IMR-90 (cell line): ENCODE measurements around the gene HPS4. TPM values are rescaled to one million over a fixed set of nuclear protein-coding genes. Genes with fewer than 3 reads are reported as not detected.

Experiments
- ATAC-seq: fragments of 200-7000 bp; cut with Tn5 transposase; 2 replicates; pipeline ENCODE4 v1.9.1; 2020; ENCODE audit warnings: low read depth, mild to moderate bottlenecking, moderate library complexity
- BruUV-seq: library from RNA; stranded (reverse); fragments of 400-500 nt; replicated peaks from 2 replicates; lab custom pipeline; 2021; lab: Mats Ljungman, UMichigan
- CTCF ChIA-PET: fragments of 300-600 bp; formaldehyde crosslinking; extraction: SDS; loops from one replicate; lab custom pipeline; 2021; ENCODE audit warnings: antibody characterized with exemption; lab: Yijun Ruan, JAX
- POLR2A ChIA-PET: fragments of 300-600 bp; sonication (Branson Sonifier 250); formaldehyde crosslinking; loops from one replicate; lab custom pipeline; 2022; ENCODE audit warnings: antibody characterized with exemption; ENCODE audit not compliant: unreplicated experiment; lab: Charles Lee
- DNase-seq: peaks from one replicate; pipeline ENCODE4 v3.0.0; 2013
- H2AFZ ChIP-seq: replicated peaks from 2 replicates; pipeline ENCODE3; 2013; ENCODE audit warnings: low read length, mild to moderate bottlenecking; ENCODE audit not compliant: poor library complexity
- H2AK5ac ChIP-seq: 2 replicates; pipeline ENCODE4 v1.6.1; 2013; ENCODE audit warnings: low read depth, low read length, inconsistent platforms
- H2AK9ac ChIP-seq: replicated peaks from 2 replicates; pipeline ENCODE3; 2013; ENCODE audit warnings: mild to moderate bottlenecking, low read depth, low read length, moderate library complexity; ENCODE audit not compliant: poor library complexity
- H2BK120ac ChIP-seq: 2 replicates; pipeline ENCODE4 v1.6.1; 2013; ENCODE audit warnings: low read depth, low read length, inconsistent platforms
- H2BK15ac ChIP-seq: 3 replicates; pipeline ENCODE4 v1.6.1; 2013; ENCODE audit warnings: low read depth, low read length, inconsistent platforms
- H2BK20ac ChIP-seq: 2 replicates; pipeline ENCODE4 v1.6.1; 2013; ENCODE audit warnings: low read depth, mild to moderate bottlenecking, inconsistent platforms, low read length, moderate library complexity
- H2BK5ac ChIP-seq: 2 replicates; pipeline ENCODE4 v1.6.1; 2013; ENCODE audit warnings: mild to moderate bottlenecking, low read depth, low read length, inconsistent platforms; ENCODE audit not compliant: poor library complexity, severe bottlenecking
- H3K14ac ChIP-seq: replicated peaks from 2 replicates; pipeline ENCODE4 v1.6.1; 2013; ENCODE audit warnings: low read depth, low read length, inconsistent platforms
- H3K18ac ChIP-seq: 2 replicates; pipeline ENCODE4 v1.6.1; 2013; ENCODE audit warnings: low read depth, low read length, control low read depth
- H3K23ac ChIP-seq: 2 replicates; pipeline ENCODE4 v1.6.1; 2013; ENCODE audit warnings: low read depth, low read length, inconsistent platforms
- H3K27ac ChIP-seq: 2 replicates; pipeline ENCODE4 v1.5.1; 2013; ENCODE audit warnings: mild to moderate bottlenecking, control low read depth, low read length; ENCODE audit not compliant: insufficient read depth
- H3K27me3 ChIP-seq: 2 replicates; pipeline ENCODE4 v1.6.1; 2013; ENCODE audit warnings: low read length; ENCODE audit not compliant: control insufficient read depth, insufficient read depth
- H3K36me3 ChIP-seq: 2 replicates; pipeline ENCODE4 v1.6.1; 2013; ENCODE audit warnings: low read length, mixed read lengths; ENCODE audit not compliant: control insufficient read depth, insufficient read depth
- H3K4ac ChIP-seq: 2 replicates; pipeline ENCODE4 v1.6.1; 2013; ENCODE audit warnings: low read depth, low read length, inconsistent platforms
- H3K4me1 ChIP-seq: 2 replicates; pipeline ENCODE4 v1.6.1; 2013; ENCODE audit warnings: low read length, mixed read lengths; ENCODE audit not compliant: control insufficient read depth, insufficient read depth
- H3K4me2 ChIP-seq: 2 replicates; pipeline ENCODE4 v1.6.1; 2013; ENCODE audit warnings: low read depth, mild to moderate bottlenecking, control low read depth, low read length, moderate library complexity
- H3K4me3 ChIP-seq: 2 replicates; pipeline ENCODE4 v1.5.1; 2013; ENCODE audit warnings: low read depth, mild to moderate bottlenecking, control low read depth, low read length, moderate library complexity; ENCODE audit not compliant: insufficient read depth
- H3K56ac ChIP-seq: 2 replicates; pipeline ENCODE4 v1.6.1; 2013; ENCODE audit warnings: low read length, inconsistent platforms; ENCODE audit not compliant: insufficient read depth; ENCODE audit errors: extremely low read depth
- H3K79me1 ChIP-seq, 2 experiments: 2 replicates each; pipeline ENCODE4 v1.6.1; 2013; ENCODE audit warnings: low read length in 2 of 2, inconsistent platforms in 1 of 2, low read depth in 1 of 2
- H3K9ac ChIP-seq: 2 replicates; pipeline ENCODE4 v1.6.1; 2013; ENCODE audit warnings: low read depth, low read length, control low read depth
- H3K9me1 ChIP-seq: 2 replicates; pipeline ENCODE4 v1.6.1; 2013; ENCODE audit warnings: low read length, inconsistent platforms; ENCODE audit not compliant: insufficient read depth
- H3K9me3 ChIP-seq: 2 replicates; pipeline ENCODE4 v1.6.1; 2013; ENCODE audit warnings: low read length; ENCODE audit not compliant: control insufficient read depth, insufficient read depth
- H4K20me1 ChIP-seq: 2 replicates; pipeline ENCODE4 v1.6.1; 2013; ENCODE audit warnings: low read length, inconsistent platforms; ENCODE audit not compliant: insufficient read depth
- H4K5ac ChIP-seq: 2 replicates; pipeline ENCODE4 v1.6.1; 2013; ENCODE audit warnings: mild to moderate bottlenecking, low read depth, low read length, control low read depth
- H4K8ac ChIP-seq, 2 experiments: 2 replicates each; pipeline ENCODE4 v1.6.1; 2013; ENCODE audit warnings: low read depth in 2 of 2, low read length in 2 of 2, control low read depth in 1 of 2, inconsistent platforms in 1 of 2
- H4K91ac ChIP-seq: 2 replicates; pipeline ENCODE4 v1.6.1; 2013; ENCODE audit warnings: low read depth, low read length, inconsistent platforms; ENCODE audit not compliant: insufficient read depth
- BHLHE40 ChIP-seq: fragments of 150-350 bp; IDR thresholded peaks from 2 replicates; pipeline ENCODE4 v1.6.1; 2016; ENCODE audit warnings: mild to moderate bottlenecking, low read depth, low read length
- CEBPB ChIP-seq: IDR thresholded peaks from 2 replicates; pipeline ENCODE4 v1.6.1; 2012; ENCODE audit warnings: low read depth, low read length, improper control_type of control experiment
- CHD1 ChIP-seq: IDR thresholded peaks from 2 replicates; pipeline ENCODE4 v1.6.1; 2012; ENCODE audit warnings: low read depth, low read length, improper control_type of control experiment
- ELK1 ChIP-seq: fragments of 150-350 bp; IDR thresholded peaks from 2 replicates; pipeline ENCODE4 v1.6.1; 2016; ENCODE audit warnings: low read depth, mild to moderate bottlenecking, low read length, moderate library complexity, borderline replicate concordance
- FOS ChIP-seq: fragments of 150-350 bp; IDR thresholded peaks from 2 replicates; pipeline ENCODE4 v1.6.1; 2016; ENCODE audit warnings: low read depth, low read length
- MAFK ChIP-seq: IDR thresholded peaks from 2 replicates; pipeline ENCODE4 v1.6.1; 2012; ENCODE audit warnings: low read depth, low read length, improper control_type of control experiment
- MAZ ChIP-seq: IDR thresholded peaks from 2 replicates; pipeline ENCODE4 v1.6.1; 2012; ENCODE audit warnings: low read depth, mild to moderate bottlenecking, low read length, improper control_type of control experiment, moderate library complexity, borderline replicate concordance
- MXI1 ChIP-seq: IDR thresholded peaks from 2 replicates; pipeline ENCODE4 v1.6.1; 2012; ENCODE audit warnings: low read depth, mild to moderate bottlenecking, low read length, moderate library complexity, borderline replicate concordance
- NFE2L2 ChIP-seq: fragments of 150-350 bp; IDR thresholded peaks from 2 replicates; pipeline ENCODE4 v1.6.1; 2016; ENCODE audit warnings: low read depth, mild to moderate bottlenecking, low read length
- POLR2A ChIP-seq: IDR thresholded peaks from 2 replicates; pipeline ENCODE4 v1.6.1; 2012; ENCODE audit warnings: mild to moderate bottlenecking, low read depth, low read length
- RAD21 ChIP-seq: IDR thresholded peaks from 2 replicates; pipeline ENCODE4 v1.6.1; 2012; ENCODE audit warnings: low read length, improper control_type of control experiment
- RCOR1 ChIP-seq: IDR thresholded peaks from 2 replicates; pipeline ENCODE4 v1.6.1; 2012; ENCODE audit warnings: mild to moderate bottlenecking, low read length, improper control_type of control experiment; ENCODE audit not compliant: insufficient replicate concordance
- RFX5 ChIP-seq: IDR thresholded peaks from 2 replicates; pipeline ENCODE4 v1.8.0; 2012; ENCODE audit warnings: low read depth, mild to moderate bottlenecking, low read length, moderate library complexity
- SMC3 ChIP-seq: fragments of 150-350 bp; IDR thresholded peaks from 2 replicates; pipeline ENCODE4 v1.6.1; 2016; ENCODE audit warnings: low read depth, mild to moderate bottlenecking, antibody characterized with exemption, low read length, moderate library complexity
- WGBS, 2 experiments: methylation state at CpG; one replicate each; pipeline versions ENCODE4 v1.1.5 to v1.1.7; 2013; ENCODE audit warnings: missing lambda C conversion rate in 2 of 2; ENCODE audit not compliant: insufficient read length in 1 of 2; ENCODE audit errors: extremely low coverage in 2 of 2; 5-methylcytosine and 5-hydroxymethylcytosine counted together
- dilution Hi-C: fragments of 300-500 bp; cut with HindIII; formaldehyde crosslinking; loops from one replicate; pipeline ENCODE4 v1.14.3; 2018; ENCODE audit warnings: low sequenced_read_pairs; ENCODE audit not compliant: unreplicated experiment
- in situ Hi-C: fragments of 300-500 bp; cut with MboI; formaldehyde crosslinking; loops from 3 replicates; pipeline ENCODE4 v1.14.3; 2019; ENCODE audit warnings: low sequenced_read_pairs, inconsistent platforms, mixed read lengths
- intact Hi-C: fragments of 100-400 bp; cut with micrococcal nuclease; formaldehyde crosslinking; loops from 2 replicates; pipeline ENCODE4 v1.10.0; 2022
- polyA plus RNA-seq, 3 experiments: library from polyadenylated mRNA; depleted of rRNA; stranded (reverse); fragments of >200 nt; gene quantifications; 2 replicates each; pipeline ENCODE4 v1.2.3, GENCODE V29; 2012; ENCODE audit warnings: low replicate concordance in 1 of 3
- total RNA-seq: library from RNA; depleted of rRNA; stranded (reverse); fragments of >200 nt; gene quantifications from 2 replicates; pipeline ENCODE4 v1.2.3, GENCODE V29; 2012
- TF ChIP-seq, protein P1 (sequence below): fragments of 150-350 bp; IDR thresholded peaks from 2 replicates; pipeline ENCODE4 v1.6.1; 2017; ENCODE audit warnings: mild to moderate bottlenecking, antibody characterized with exemption, low read length, low read depth

Gene HPS4
- total and polyA plus RNA-seq, 2 of the 4 experiments (the other 2 are of a cell fraction) = 15.8 to 19.0 TPM

DNA sequence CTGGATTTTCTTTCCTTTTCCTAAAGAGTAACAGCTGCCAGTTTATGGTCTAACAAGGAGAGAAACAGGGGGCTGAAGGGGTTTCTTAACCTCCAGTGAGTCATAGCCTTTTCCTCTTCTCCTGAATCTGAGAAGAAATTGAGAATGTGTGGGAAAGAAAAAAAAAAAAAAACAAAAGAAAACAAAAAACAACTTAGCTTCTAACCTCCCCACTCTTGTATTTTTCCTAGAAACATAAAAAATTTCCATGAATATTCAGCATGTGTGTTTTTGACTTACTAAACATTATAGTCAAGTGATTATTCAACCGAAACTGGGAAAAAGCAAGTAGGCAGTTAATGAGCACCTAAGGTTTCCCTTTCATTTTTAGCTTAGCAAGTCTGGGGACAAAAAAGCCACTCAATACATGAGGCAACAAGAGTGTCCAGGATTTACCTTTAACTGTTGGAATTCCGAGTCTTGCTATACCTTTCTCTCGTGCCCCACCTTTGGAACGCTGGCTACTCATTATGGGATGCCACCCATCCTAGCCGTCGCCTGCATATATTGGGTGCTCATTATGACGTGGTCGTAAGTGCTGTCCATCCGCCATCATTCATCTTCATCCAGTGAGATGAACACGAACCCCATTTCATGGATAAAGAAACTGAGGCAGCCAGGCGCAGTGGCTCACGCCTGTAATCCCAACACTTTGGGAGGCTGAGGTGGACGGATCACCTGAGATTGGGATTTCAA is 52.2 kb downstream of the HPS4 start:
- intact Hi-C loops (no loop called here), in situ Hi-C loops (no loop called here), dilution Hi-C loops (no loop called here)
- Histone ChIP-seq H3K14ac (no peak overlapping the region), H4K8ac (no peak overlapping the region), H4K5ac (no peak overlapping the region), H2BK15ac (no peak overlapping the region), H3K9me3 (no peaks in the 10 kb centered on the region), H3K79me1 (no peaks in the 10 kb centered on the region), H3K4me3 (no peak overlapping the region), H2BK20ac (no peak overlapping the region), H3K27ac (no peak overlapping the region), H4K20me1 (no peaks in the 10 kb centered on the region), H4K91ac (no peak overlapping the region), H3K4me1 (0 out of 2 replicates have a peak, but pooled peaks cover 2% of the 10 kb centered on the region), H3K23ac (no peak overlapping the region), H3K36me3 (no peaks in the 10 kb centered on the region; the same call in 1 of the 2 replicates), H2BK120ac (no peak overlapping the region), H3K4me2 (no peak overlapping the region), H3K9me1 (0 out of 2 replicates have a peak, but pooled peaks cover 6% of the 10 kb centered on the region), H2AFZ (no peak overlapping the region), H2AK5ac (no peak overlapping the region), H3K56ac (no peak overlapping the region), H2BK5ac (no peak overlapping the region), H3K9ac (no peak overlapping the region), H3K4ac (no peak overlapping the region), H3K27me3 (peaks cover 16% of the 10 kb centered on the region), H2AK9ac (no peak overlapping the region), H3K18ac (no peak overlapping the region)
- BruUV-seq = no TSS peak
- POLR2A ChIA-PET = no interaction called here
- ATAC-seq = no peak
- TF ChIP-seq RAD21 = no peak
- TF ChIP-seq BHLHE40 = no peak
- no peak for TF ChIP-seq MAZ
- no peak for TF ChIP-seq POLR2A
- no peak for TF ChIP-seq CEBPB
- TF ChIP-seq RFX5 = no peak
- TF ChIP-seq, protein P1, sequence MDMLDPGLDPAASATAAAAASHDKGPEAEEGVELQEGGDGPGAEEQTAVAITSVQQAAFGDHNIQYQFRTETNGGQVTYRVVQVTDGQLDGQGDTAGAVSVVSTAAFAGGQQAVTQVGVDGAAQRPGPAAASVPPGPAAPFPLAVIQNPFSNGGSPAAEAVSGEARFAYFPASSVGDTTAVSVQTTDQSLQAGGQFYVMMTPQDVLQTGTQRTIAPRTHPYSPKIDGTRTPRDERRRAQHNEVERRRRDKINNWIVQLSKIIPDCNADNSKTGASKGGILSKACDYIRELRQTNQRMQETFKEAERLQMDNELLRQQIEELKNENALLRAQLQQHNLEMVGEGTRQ = no peak
- no peak for TF ChIP-seq MXI1
- no peak for TF ChIP-seq SMC3
- no peak for TF ChIP-seq ELK1
- TF ChIP-seq FOS = no peak
- TF ChIP-seq CHD1 = no peak
- no peak for TF ChIP-seq MAFK
- no peak for TF ChIP-seq RCOR1
- no peak for TF ChIP-seq NFE2L2
- no peak for DNase-seq
- CTCF ChIA-PET = interaction anchor here (0.8 kb wide), 1 partner anchor 14 kb away, joined by 6 read pairs; no protein-coding TSS in a partner anchor
- 91% methylated on average over 7 of the region's 13 CpGs; no CpG with 5 or more reads in 1 of the 2 experiments for WGBS, 2 experiments
